Esophagus muscularis mucosa (tissue), 3 donors: Measurements from ENCODE around the gene FYCO1.

Experiments used
- POLR2A ChIP-seq: fragments of 450-650 bp; IDR thresholded peaks from one replicate; pipeline ENCODE4 v1.6.1; 2017; ENCODE audit warnings: antibody characterized with exemption, moderate library complexity, mild to moderate bottlenecking, low read depth
- TF ChIP-seq, protein P1 (sequence below), 3 experiments: fragments of 200-600 bp in 2 of 3; fragments of 450-650 bp in 1 of 3; sonication (generic) in 2 of 3; IDR thresholded peaks; one replicate each; pipeline ENCODE4 v1.5.1; 2017 to 2019; ENCODE audit warnings: antibody characterized with exemption in 3 of 3, mild to moderate bottlenecking in 2 of 3, moderate library complexity in 1 of 3

DNA sequence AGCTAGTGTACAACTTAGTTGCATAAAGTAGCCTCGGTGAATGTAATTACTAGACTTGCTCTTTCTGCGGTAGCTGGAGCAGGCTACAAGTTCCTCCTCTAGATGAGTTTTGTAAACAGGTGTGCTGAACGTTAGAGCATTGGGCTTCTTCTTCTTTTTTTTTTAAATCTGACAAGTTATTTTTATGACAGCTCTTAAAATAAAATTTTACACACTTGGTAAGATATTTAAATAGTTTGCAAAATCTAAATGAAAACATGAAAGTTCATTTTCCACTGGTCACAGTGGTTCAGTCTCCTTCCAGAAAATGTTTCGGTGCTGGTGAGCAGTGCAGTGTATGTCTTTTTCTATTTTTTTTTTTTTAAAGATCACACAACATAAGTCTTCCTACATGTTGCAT lies 106.3 kb downstream of the FYCO1 start:
- TF ChIP-seq, protein P1, sequence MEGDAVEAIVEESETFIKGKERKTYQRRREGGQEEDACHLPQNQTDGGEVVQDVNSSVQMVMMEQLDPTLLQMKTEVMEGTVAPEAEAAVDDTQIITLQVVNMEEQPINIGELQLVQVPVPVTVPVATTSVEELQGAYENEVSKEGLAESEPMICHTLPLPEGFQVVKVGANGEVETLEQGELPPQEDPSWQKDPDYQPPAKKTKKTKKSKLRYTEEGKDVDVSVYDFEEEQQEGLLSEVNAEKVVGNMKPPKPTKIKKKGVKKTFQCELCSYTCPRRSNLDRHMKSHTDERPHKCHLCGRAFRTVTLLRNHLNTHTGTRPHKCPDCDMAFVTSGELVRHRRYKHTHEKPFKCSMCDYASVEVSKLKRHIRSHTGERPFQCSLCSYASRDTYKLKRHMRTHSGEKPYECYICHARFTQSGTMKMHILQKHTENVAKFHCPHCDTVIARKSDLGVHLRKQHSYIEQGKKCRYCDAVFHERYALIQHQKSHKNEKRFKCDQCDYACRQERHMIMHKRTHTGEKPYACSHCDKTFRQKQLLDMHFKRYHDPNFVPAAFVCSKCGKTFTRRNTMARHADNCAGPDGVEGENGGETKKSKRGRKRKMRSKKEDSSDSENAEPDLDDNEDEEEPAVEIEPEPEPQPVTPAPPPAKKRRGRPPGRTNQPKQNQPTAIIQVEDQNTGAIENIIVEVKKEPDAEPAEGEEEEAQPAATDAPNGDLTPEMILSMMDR (IDR thresholded peaks at IDR 0.05) = no peak
- TF ChIP-seq POLR2A = no peak
